ENCODE measurements around the gene RGS7.
"Not testable (repeated sequence)": the region's sequence is repeated elsewhere in the genome, so short reads cannot be mapped to it uniquely, and the experiment has no call there.

RGS7 gene

DNA sequence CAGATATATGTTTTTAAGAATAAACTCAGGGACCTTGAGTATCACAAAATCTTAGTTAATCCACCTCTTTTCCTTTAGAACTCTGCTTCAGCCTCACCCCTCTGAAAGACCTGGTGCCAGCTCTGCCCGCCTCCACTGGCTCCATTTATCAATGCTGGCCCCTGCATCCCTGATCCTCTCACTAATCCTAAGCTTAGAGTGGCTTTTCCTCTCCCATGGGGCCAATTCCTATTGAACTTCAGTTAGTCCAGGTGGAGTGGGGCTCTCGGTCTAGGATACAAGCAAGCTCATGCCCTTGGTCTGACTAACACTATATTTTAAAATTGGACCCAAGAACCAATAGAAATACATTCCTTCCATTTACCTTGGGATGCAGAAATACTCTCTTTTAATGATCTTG is 87.0 kb downstream of the RGS7 start:
- no peak for DNase-seq

DNA sequence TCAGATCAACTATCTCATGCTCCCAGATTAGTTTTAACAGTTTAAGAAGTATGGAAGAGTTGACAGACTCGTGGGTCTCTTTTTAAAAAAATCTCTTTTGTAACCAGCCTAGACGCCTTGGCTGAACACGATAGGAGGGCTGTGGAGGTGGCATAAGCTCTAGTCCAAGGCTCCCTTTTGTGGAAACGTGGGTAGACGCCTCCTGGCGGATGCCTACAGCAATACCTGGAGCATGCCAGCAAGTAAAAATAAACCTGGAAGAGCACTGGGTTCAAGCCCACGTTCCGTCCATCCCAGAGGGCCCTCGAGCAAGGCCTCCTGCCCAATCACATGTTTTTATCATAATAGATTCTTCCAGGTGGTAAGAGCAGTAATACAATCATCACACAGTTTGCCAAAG is 87.9 kb downstream of the RGS7 start:
- DNase-seq = no peak

DNA sequence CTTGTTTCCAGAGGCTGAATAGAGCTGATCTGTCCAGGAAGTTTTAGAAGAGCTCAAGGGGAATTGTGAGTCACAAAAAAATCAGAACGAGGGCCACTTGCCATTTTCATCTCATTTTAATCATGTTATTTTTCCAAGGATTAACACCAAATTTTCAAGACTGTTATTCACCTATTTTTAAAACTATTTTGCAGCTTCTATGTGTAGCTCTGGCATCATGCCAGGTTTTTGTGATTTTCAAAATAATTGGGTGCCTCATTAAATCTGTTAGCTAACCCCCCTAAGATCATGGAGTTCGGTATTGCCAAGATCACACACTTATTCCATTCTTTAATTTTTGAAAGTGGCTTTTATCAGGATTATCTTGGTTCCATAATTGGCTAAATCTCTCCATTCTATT is 90.9 kb downstream of the RGS7 start:
- no peak for DNase-seq

GRCh38 chr1:241265428-241265827 is 91.6 kb downstream of the RGS7 start:
- no peak for DNase-seq

- no peak for DNase-seq
Observed at GRCh38 chr1:241263346-241263745, 93.7 kb downstream of the RGS7 start.

DNA sequence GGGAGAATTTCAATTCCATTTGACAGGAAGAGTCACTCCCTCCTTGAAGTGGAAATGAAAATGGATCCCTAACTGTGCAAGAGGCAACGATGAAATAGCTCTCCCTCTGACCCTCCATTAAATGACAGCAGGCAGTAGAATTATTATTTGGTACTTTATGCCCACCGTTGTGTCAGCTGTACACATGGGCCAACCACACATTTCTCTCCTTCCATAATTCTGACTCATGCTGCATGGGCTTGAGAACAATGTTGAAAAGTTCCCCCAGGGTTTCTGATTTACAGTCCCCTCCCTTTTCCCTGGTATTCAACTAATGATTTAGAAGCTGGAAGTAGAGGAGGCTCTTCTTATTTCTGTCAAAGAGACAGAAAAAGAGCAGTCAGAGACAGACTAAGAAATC is 103.5 kb downstream of the RGS7 start:
- DNase-seq = peak; percentile 26

- DNase-seq = peak; percentile 94
Observed at GRCh38 chr1:241250465-241250864, 106.5 kb downstream of the RGS7 start.

- no peak for DNase-seq
Observed at GRCh38 chr1:241240069-241240468, 116.9 kb downstream of the RGS7 start.

DNA sequence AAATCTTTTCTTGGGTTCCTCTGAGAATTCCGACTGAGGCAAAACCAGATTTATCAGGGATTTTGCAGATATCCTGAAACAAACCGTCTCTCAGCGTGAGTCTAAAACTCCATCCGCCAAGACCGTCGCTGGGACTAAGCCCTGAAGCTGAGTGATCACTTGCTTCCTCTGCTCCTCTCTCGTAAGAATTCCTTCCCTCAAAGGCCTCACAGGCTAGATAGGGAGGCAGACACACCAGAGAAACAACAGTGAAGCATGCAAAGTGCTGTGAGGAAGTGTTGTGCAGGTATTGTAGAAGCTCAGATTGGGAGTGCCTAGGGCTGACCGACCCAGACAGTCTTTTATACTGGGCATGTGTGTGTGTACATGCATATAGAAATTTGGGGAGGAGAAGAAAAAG is 119.1 kb downstream of the RGS7 start:
- no peak for DNase-seq

DNA sequence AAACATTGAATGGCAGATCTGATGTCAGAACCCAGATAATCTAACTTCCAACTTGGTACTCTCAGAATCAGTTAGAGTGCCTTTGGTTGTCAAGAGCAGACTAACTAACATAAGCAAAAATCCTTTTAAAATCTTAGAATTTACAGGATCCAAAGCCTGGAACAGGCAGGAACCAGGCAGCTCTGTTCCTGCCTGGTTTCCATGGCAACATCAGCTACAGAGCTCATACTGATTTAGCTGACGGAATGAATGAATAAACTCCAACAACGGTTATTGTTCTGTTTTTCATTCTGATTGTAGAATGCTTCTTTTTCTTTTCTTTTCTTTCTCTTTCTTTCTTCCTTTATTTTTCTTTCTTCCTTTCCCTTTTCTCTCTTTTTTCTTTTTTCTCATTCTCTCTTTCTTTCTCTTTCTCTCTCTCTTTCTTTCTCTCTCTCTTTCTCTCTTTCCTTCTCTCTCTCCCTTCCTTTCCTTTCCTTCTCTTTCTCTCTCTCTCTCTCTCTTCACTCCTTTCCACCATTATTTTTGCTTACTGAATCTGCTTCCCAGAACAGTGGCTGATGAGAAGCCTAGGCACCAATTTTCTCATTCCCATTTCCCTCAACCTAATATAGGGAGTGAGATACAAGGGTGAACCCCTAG is 121.6 kb downstream of the RGS7 start:
- no peak for DNase-seq

GRCh38 chr1:241229711-241230110 is 127.3 kb downstream of the RGS7 start:
- no peak for DNase-seq

GRCh38 chr1:241229216-241229615 is 127.8 kb downstream of the RGS7 start:
- peak; percentile 27 for DNase-seq

DNA sequence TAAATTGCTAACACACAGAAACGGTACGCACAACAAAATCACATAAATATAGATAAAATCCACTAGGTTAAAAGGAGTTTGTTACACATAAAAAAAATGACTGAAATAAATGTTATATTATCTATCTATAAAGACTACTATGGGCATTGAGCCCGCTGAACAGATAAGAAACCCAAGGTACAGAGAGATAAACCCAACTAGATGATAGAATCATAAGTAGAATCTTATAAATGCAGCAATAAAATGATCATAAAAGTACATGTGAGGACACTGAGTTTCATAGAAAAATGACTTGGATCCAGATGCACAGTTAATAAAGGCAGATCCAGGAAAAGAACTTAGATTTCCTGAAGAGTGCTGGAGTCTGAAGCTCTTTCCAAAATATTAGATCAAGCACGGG is 128.7 kb downstream of the RGS7 start:
- DNase-seq = no peak

DNA sequence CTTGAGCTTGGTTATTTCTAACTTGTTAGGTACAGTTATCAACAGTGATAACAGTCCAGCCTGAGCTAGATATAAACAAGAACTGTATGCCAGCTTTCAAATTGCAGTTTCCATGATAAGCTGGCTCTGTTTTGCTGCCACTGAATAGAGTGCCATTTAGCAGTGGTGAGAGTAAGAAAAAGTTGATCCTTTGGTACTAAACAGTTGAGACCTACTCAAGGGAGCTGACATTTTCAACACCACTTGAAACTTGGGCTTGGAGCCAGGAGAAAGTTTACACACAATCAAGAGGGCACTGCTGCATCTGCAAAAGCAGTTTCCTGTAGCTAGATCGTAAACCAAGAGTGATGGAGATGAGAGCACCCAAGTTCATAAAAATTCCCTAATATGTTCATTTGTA is 131.3 kb downstream of the RGS7 start:
- peak; percentile 85 for DNase-seq

GRCh38 chr1:241224189-241224588 is 132.8 kb downstream of the RGS7 start:
- DNase-seq = not testable (repeated sequence)

- DNase-seq = not testable (repeated sequence)
Observed at GRCh38 chr1:241222813-241223212, 134.2 kb downstream of the RGS7 start.

DNA sequence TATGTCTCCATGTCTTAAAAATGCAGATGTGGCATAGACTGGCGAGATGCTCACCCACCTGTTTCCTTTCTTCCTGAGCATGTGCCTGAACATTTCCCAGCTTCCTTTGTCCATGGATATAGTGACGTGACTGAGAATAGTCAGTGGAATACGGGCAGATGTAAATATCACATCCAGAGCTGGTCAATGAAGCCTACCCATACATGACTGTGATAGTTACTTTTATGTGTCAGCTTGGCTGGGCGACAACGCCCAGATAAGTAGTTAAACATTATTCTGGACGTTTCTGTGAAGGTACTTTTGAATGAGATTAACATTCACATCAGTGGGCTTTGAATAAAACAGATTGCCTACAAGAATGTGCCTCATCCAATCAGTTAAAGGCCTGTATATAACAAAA is 135.7 kb downstream of the RGS7 start:
- no peak for DNase-seq

GRCh38 chr1:241220913-241221312 is 136.1 kb downstream of the RGS7 start:
- DNase-seq = not testable (repeated sequence)

- no peak for DNase-seq
Observed at GRCh38 chr1:241219449-241219848, 137.6 kb downstream of the RGS7 start.

DNA sequence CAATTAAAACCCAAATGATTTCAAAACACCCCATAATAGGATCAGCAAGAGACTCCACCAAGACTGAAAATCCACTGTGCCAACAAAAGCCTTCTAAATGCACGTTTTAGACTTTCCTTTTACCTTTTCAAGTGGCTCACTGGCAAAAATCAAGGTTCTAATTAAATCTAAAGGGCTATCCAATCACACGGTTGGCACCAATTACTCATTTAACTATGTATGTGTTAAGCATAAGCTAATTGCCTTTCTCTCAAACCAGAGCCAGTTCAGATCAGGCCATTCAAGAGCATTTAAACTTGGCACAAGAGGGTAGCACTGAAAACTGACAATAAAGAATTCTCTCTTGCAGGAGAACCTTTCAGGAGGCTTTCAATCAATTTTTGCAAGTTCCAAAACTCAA is 139.5 kb downstream of the RGS7 start:
- no peak for DNase-seq

- no peak for DNase-seq
Observed at GRCh38 chr1:241215683-241216082, 141.3 kb downstream of the RGS7 start.

DNA sequence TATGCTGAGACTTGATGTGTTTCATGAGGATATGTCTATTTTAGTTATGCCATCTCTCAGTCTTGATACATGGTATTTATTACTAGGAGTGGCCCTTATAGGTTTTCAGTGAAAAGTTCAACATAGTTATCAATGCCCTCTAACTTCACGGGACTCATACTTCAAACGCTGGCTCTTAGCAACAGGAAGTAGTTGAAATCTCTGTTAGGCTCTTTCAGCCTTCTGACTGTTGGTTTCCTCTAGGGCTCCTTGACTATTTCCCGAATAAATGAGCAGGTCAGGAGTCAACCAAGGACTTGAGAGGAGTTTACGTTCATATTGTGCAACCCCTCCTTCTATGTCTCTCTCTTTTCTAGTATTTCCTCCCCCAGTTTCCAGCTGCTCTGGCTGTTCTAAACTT is 141.8 kb downstream of the RGS7 start:
- DNase-seq = no peak

- DNase-seq = no peak
Observed at GRCh38 chr1:241213139-241213538, 143.9 kb downstream of the RGS7 start.

- no peak for DNase-seq
Observed at GRCh38 chr1:241212628-241213027, 144.4 kb downstream of the RGS7 start.

GRCh38 chr1:241208910-241209379 is 148.1 kb downstream of the RGS7 start:
- DNase-seq = peak; percentile 73

Data from NCI-H345 (cell line).